Glomerular visceral epithelial cell (primary cell): ENCODE data around the gene PTPN22.

Experiments used
- DNase-seq: peaks from one replicate; pipeline ENCODE4 v3.0.0-alpha.2; 2016; ENCODE audit errors: extremely low spot score

PTPN22 gene

GRCh38 chr1:113887402-113888175 lies 16.1 kb upstream of the PTPN22 start, which contains the start of gene BCL2L15:
BCL2L15 (minus strand) TSS chr1:113887581; CDS start chr1:113887375, 206 bp downstream.
- DNase-seq, result peak; percentile 69

- DNase-seq, result no peak
These were observed 15.2 kb upstream of the PTPN22 start for GRCh38 chr1:113886417-113887401.

GRCh38 chr1:113881661-113882060 lies 10.1 kb upstream of the PTPN22 start:
- no peak for DNase-seq

- DNase-seq, result no peak
These were observed 8.2 kb upstream of the PTPN22 start for GRCh38 chr1:113879739-113880038.

GRCh38 chr1:113876176-113876575 lies 4.7 kb upstream of the PTPN22 start:
- DNase-seq, result no peak

- peak; percentile 79 for DNase-seq
These were observed 4.2 kb upstream of the PTPN22 start for GRCh38 chr1:113875714-113876113.

- DNase-seq, result peak; percentile 67
These were observed 2.7 kb upstream of the PTPN22 start for GRCh38 chr1:113874012-113874879.

GRCh38 chr1:113872219-113872935 lies 865 bp upstream of the PTPN22 start:
- DNase-seq, result no peak

GRCh38 chr1:113870778-113871177 lies 734 bp downstream of the PTPN22 start:
- DNase-seq, result no peak

- no peak for DNase-seq
These were observed 3.0 kb downstream of the PTPN22 start for GRCh38 chr1:113868387-113869083.

GRCh38 chr1:113861641-113862040 lies 9.9 kb downstream of the PTPN22 start:
- DNase-seq, result no peak

- DNase-seq, result peak; percentile 18
These were observed 10.6 kb downstream of the PTPN22 start for GRCh38 chr1:113860891-113861290.

- DNase-seq, result no peak
These were observed 11.9 kb downstream of the PTPN22 start for GRCh38 chr1:113859478-113860175.

GRCh38 chr1:113858982-113859381 lies 12.5 kb downstream of the PTPN22 start:
- DNase-seq, result no peak

GRCh38 chr1:113858418-113858817 lies 13.1 kb downstream of the PTPN22 start:
- no peak for DNase-seq

- no peak for DNase-seq
These were observed 13.7 kb downstream of the PTPN22 start for GRCh38 chr1:113857776-113858175.

GRCh38 chr1:113856401-113856790 lies 15.1 kb downstream of the PTPN22 start:
- no peak for DNase-seq

GRCh38 chr1:113855630-113856400 lies 15.7 kb downstream of the PTPN22 start:
- no peak for DNase-seq

- no peak for DNase-seq
These were observed 17.3 kb downstream of the PTPN22 start for GRCh38 chr1:113854234-113854633.
